DOHH2 (cell line): Measurements from ENCODE around the gene SCG3.

Experiments used
- H3F3A ChIP-seq: fragments of 200-600 bp; sonication (generic), shearing (Covaris generic); 2 replicates; pipeline ENCODE4 v1.6.0; 2016; ENCODE audit warnings: antibody characterized with exemption, mild to moderate bottlenecking; ENCODE audit not compliant: control insufficient read depth, insufficient read depth
- H3K27ac ChIP-seq: fragments of 200-600 bp; sonication (generic); 2 replicates; pipeline ENCODE4 v1.5.1; 2014; ENCODE audit warnings: low read depth, mild to moderate bottlenecking, low read length, moderate library complexity
- H3K27me3 ChIP-seq: fragments of 200-600 bp; sonication (generic); 2 replicates; pipeline ENCODE4 v1.6.1; 2014; ENCODE audit warnings: mild to moderate bottlenecking, low read length, mixed read lengths; ENCODE audit not compliant: control insufficient read depth
- H3K36me3 ChIP-seq: fragments of 200-600 bp; sonication (generic); 2 replicates; pipeline ENCODE4 v1.6.1; 2014; ENCODE audit warnings: mild to moderate bottlenecking, low read length, moderate library complexity, mixed read lengths; ENCODE audit not compliant: control insufficient read depth
- H3K4me1 ChIP-seq: fragments of 200-600 bp; sonication (generic); 2 replicates; pipeline ENCODE4 v1.6.1; 2014; ENCODE audit warnings: mild to moderate bottlenecking, low read length, mixed read lengths; ENCODE audit not compliant: control insufficient read depth
- H3K4me2 ChIP-seq: fragments of 200-600 bp; sonication (generic); 2 replicates; pipeline ENCODE4 v1.6.0; 2014; ENCODE audit warnings: mild to moderate bottlenecking, low read length, moderate library complexity
- H3K4me3 ChIP-seq: fragments of 200-600 bp; sonication (generic); 2 replicates; pipeline ENCODE4 v1.5.1; 2014; ENCODE audit warnings: mild to moderate bottlenecking, low read length, mixed read lengths
- H3K79me2 ChIP-seq: fragments of 200-600 bp; sonication (generic); 2 replicates; pipeline ENCODE4 v1.6.1; 2014; ENCODE audit warnings: mild to moderate bottlenecking, low read length, mixed read lengths; ENCODE audit not compliant: control insufficient read depth
- H3K9me2 ChIP-seq: fragments of 200-600 bp; sonication (generic); replicated peaks from 2 replicates; pipeline ENCODE4 v1.6.1; 2014; ENCODE audit warnings: mild to moderate bottlenecking, low read length, mixed read lengths; ENCODE audit not compliant: control insufficient read depth
- H3K9me3 ChIP-seq: fragments of 200-600 bp; sonication (generic); 2 replicates; pipeline ENCODE4 v1.6.1; 2014; ENCODE audit warnings: antibody characterized with exemption, low read length, mixed read lengths; ENCODE audit not compliant: control insufficient read depth, insufficient read depth
- H4K20me1 ChIP-seq: fragments of 200-600 bp; sonication (generic); 2 replicates; pipeline ENCODE4 v1.6.0; 2014; ENCODE audit warnings: low read depth, mild to moderate bottlenecking, antibody characterized with exemption, low read length, moderate library complexity; ENCODE audit not compliant: control insufficient read depth, insufficient read depth
- CTCF ChIP-seq: fragments of 200-600 bp; sonication (generic); IDR thresholded peaks from one replicate; pipeline ENCODE4 v1.5.1; 2014; ENCODE audit warnings: antibody characterized with exemption, mild to moderate bottlenecking, low read depth, low read length; ENCODE audit not compliant: poor library complexity, severe bottlenecking
- EZH2phosphoT487 ChIP-seq: fragments of 200-600 bp; sonication (generic); IDR thresholded peaks from 2 replicates; pipeline ENCODE4 v1.6.1; 2017; ENCODE audit warnings: borderline replicate concordance, mild to moderate bottlenecking, antibody characterized with exemption, low read length, moderate library complexity, mixed read lengths

Gene SCG3

GRCh38 chr15:51661072-51661471 lies 20.2 kb upstream of the SCG3 start:
- no peaks in the 10 kb centered on the region for H3K36me3 ChIP-seq
- no peaks in the 10 kb centered on the region for H3F3A ChIP-seq
- TF ChIP-seq CTCF (no peak), EZH2phosphoT487 (no peak)
- no peak overlapping the region for H3K4me2 ChIP-seq
- H3K27ac ChIP-seq: no peak overlapping the region
- no peaks in the 10 kb centered on the region for H3K79me2 ChIP-seq
- no peaks in the 10 kb centered on the region for H3K9me3 ChIP-seq
- no peaks in the 10 kb centered on the region for H3K9me2 ChIP-seq
- no peaks in the 10 kb centered on the region for H3K4me1 ChIP-seq
- no peak overlapping the region for H3K4me3 ChIP-seq
- H3K27me3 ChIP-seq: peaks cover 3% of the 10 kb centered on the region
- no peaks in the 10 kb centered on the region for H4K20me1 ChIP-seq

GRCh38 chr15:51667478-51667877 lies 13.8 kb upstream of the SCG3 start:
- Histone ChIP-seq H3K4me1 (no peaks in the 10 kb centered on the region), H3K79me2 (no peaks in the 10 kb centered on the region), H3F3A (no peaks in the 10 kb centered on the region), H3K9me3 (no peaks in the 10 kb centered on the region), H3K4me2 (no peak overlapping the region), H3K36me3 (no peaks in the 10 kb centered on the region), H3K4me3 (no peak overlapping the region), H4K20me1 (no peaks in the 10 kb centered on the region), H3K27ac (no peak overlapping the region), H3K9me2 (no peaks in the 10 kb centered on the region), H3K27me3 (peaks cover 7% of the 10 kb centered on the region)
- TF ChIP-seq CTCF: no peak
- TF ChIP-seq EZH2phosphoT487: no peak

- no peak overlapping the region for H3K27ac ChIP-seq
- peaks cover 5% of the 10 kb centered on the region for H3K27me3 ChIP-seq
- no peak for TF ChIP-seq CTCF
- TF ChIP-seq EZH2phosphoT487: no peak
- no peaks in the 10 kb centered on the region for H4K20me1 ChIP-seq
- H3K4me1 ChIP-seq: no peaks in the 10 kb centered on the region
- H3F3A ChIP-seq: no peaks in the 10 kb centered on the region
- no peak overlapping the region for H3K4me3 ChIP-seq
- H3K79me2 ChIP-seq: no peaks in the 10 kb centered on the region
- no peaks in the 10 kb centered on the region for H3K9me2 ChIP-seq
- H3K9me3 ChIP-seq: no peaks in the 10 kb centered on the region
- H3K36me3 ChIP-seq: no peaks in the 10 kb centered on the region
- H3K4me2 ChIP-seq: no peak overlapping the region
These were observed 12.9 kb upstream of the SCG3 start for GRCh38 chr15:51668446-51668845.

- H3K4me2 ChIP-seq: no peak overlapping the region
- H3K27ac ChIP-seq: no peak overlapping the region
- no peaks in the 10 kb centered on the region for H3K9me3 ChIP-seq
- H3K4me1 ChIP-seq: no peaks in the 10 kb centered on the region
- no peaks in the 10 kb centered on the region for H3F3A ChIP-seq
- H3K27me3 ChIP-seq: peaks cover 5% of the 10 kb centered on the region
- no peak for TF ChIP-seq CTCF
- no peak for TF ChIP-seq EZH2phosphoT487
- H3K9me2 ChIP-seq: no peaks in the 10 kb centered on the region
- no peak overlapping the region for H3K4me3 ChIP-seq
- no peaks in the 10 kb centered on the region for H4K20me1 ChIP-seq
- no peaks in the 10 kb centered on the region for H3K79me2 ChIP-seq
- no peaks in the 10 kb centered on the region for H3K36me3 ChIP-seq
These were observed 11.9 kb upstream of the SCG3 start for GRCh38 chr15:51669381-51669780.
